ENCODE results near the gene SERPINA7. TPM values are rescaled to one million over a fixed set of nuclear protein-coding genes. Genes with fewer than 3 reads are reported as not detected.

Gene SERPINA7
- not detected in 2 replicates for total RNA-seq (2021; fragmentation: NEBNext Ultra II Directional; extraction: Animal tissue kit (Norgen Biotek cat#: 25700))
- not detected in 2 replicates for polyA plus RNA-seq (2011; rRNA removed)
- not detected for polyA plus RNA-seq (2011; cell fraction: cytosol; rRNA removed)
- not detected for polyA plus RNA-seq (2011; cell fraction: nucleus; rRNA removed)
- polyA plus RNA-seq (2012, experiment 1 of 2), result not detected in 4 replicates
- polyA plus RNA-seq (2012, experiment 2 of 2), result 0.10 TPM
- not detected for polyA plus RNA-seq (2013, experiment 1 of 2)
- not detected for polyA plus RNA-seq (2013, experiment 2 of 2)
- polyA minus RNA-seq (2011; rRNA and poly(A)+ RNA removed), result not detected in 2 replicates
- polyA minus RNA-seq (2011; cell fraction: cytosol; rRNA and poly(A)+ RNA removed), result not detected
- not detected for polyA minus RNA-seq (2011; cell fraction: nucleus; rRNA and poly(A)+ RNA removed)
- long read RNA-seq, experiment 1, result 0 reads
- long read RNA-seq, experiment 2, result 0 reads

DNA sequence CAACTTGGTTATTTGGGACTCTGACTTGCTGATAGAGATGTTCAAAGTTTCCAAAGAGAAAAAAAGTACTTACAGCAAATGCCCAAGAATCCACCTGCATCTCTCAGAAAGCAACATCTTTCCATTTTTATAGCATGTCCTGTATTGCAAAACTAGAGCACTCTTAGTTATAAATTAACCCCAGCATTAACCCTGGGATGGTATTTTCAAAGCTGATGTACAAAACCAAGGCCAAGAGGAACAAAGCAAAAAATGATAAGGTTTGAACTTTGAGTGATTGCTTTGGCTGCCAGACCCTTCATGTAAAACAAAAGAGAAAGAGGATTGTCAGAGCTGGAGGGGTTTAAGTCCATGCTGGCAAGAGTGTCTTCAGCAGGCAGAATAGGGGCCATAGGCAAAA lies at the start of gene SERPINA7:
Gene SERPINA7 (minus strand): TSS at position 103 of the 400 bp plus-strand sequence. CDS start 1,669 bp downstream, outside the sequence.
- Histone ChIP-seq H3K9me3 (ENCODE audit: insufficient read depth in 2 of 2, low read depth in 1 of 2, low read length in 1 of 2) (peaks cover 0 to 7% of the 10 kb centered on the region in 2 experiments; a peak in 1 of 4 replicates), H3K27me3 (replicated peaks in 1 of 4; ENCODE audit: control insufficient read depth in 3 of 4, extremely low read depth in 1 of 4, insufficient read depth in 3 of 4, low read length in 3 of 4) (no peaks in the 10 kb centered on the region), H3K18ac (ENCODE audit: extremely low read depth, low read length) (no peak within 1 kb of the TSS), H3K36me3 (ENCODE audit: control insufficient read depth in 2 of 4, insufficient read depth in 4 of 4, low read length in 3 of 4) (no peaks in the 10 kb centered on the region), H3K56ac (replicated peaks; ENCODE audit: insufficient read length, low read depth, low read length) (no peak within 1 kb of the TSS), H4K20me1 (replicated peaks in 1 of 2; ENCODE audit: control insufficient read depth in 1 of 2, insufficient read depth in 2 of 2, low read length in 2 of 2) (no peaks in the 10 kb centered on the region), H3K4me2 (ENCODE audit: insufficient read depth in 1 of 2, low read depth in 2 of 2, low read length in 2 of 2) (no peak within 1 kb of the TSS), H3K4me1 (replicated peaks in 1 of 4; ENCODE audit: control insufficient read depth in 3 of 4, insufficient read depth in 4 of 4, low read length in 3 of 4) (no peaks in the 10 kb centered on the region), H2BK5ac (ENCODE audit: low read depth, low read length) (no peak within 1 kb of the TSS), H3K4ac (replicated peaks; ENCODE audit: insufficient read length, low read depth, low read length) (no peak within 1 kb of the TSS), H4K8ac (ENCODE audit: extremely low read depth, insufficient read depth, low read length) (no peak within 1 kb of the TSS), H3K14ac (ENCODE audit: insufficient read length) (no peak within 1 kb of the TSS), H3K9ac (replicated peaks in 1 of 4; ENCODE audit: extremely low read depth in 1 of 4, low read depth in 3 of 4, low read length in 3 of 4) (no peak within 1 kb of the TSS), H2BK120ac (replicated peaks; ENCODE audit: low read depth, low read length) (no peak within 1 kb of the TSS), H3K4me3 (ENCODE audit: extremely low read depth in 1 of 4, insufficient read depth in 2 of 4, low read depth in 3 of 4, low read length in 4 of 4) (no peak within 1 kb of the TSS), H2BK15ac (ENCODE audit: low read length) (no peak within 1 kb of the TSS), H2AK5ac (ENCODE audit: low read depth, low read length) (no peak within 1 kb of the TSS), H4K5ac (ENCODE audit: insufficient read length, low read depth, low read length) (no peak within 1 kb of the TSS), H2BK20ac (ENCODE audit: low read length) (no peak within 1 kb of the TSS), H2BK12ac (ENCODE audit: low read depth, low read length) (no peak within 1 kb of the TSS), H3K79me1 (ENCODE audit: low read depth, low read length) (no peaks in the 10 kb centered on the region), H3K23ac (ENCODE audit: insufficient read length) (no peak within 1 kb of the TSS), H2AFZ (ENCODE audit: low read length) (no peak within 1 kb of the TSS), H3K79me2 (ENCODE audit: control insufficient read depth in 1 of 2, insufficient read depth in 2 of 2, low read length in 2 of 2) (no peaks in the 10 kb centered on the region), H3K23me2 (ENCODE audit: low read depth, low read length) (no peaks in the 10 kb centered on the region), H3K27ac (ENCODE audit: low read depth, low read length) (no peak within 1 kb of the TSS), H4K91ac (replicated peaks; ENCODE audit: insufficient read length, low read length) (no peak within 1 kb of the TSS)
- CTCF ChIA-PET (ENCODE audit: partially characterized antibody), result interaction anchor here (1.9 to 2.0 kb wide), 2 partner anchors 63 to 356 kb away, joined by 5 to 6 read pairs; no protein-coding TSS in a partner anchor
- no peak for DNase-seq (ENCODE audit: low read depth in 1 of 2, low spot score in 2 of 2)
- POLR2A ChIA-PET (ENCODE audit: partially characterized antibody), result no interaction called here
- no peak for FAIRE-seq
- TF ChIP-seq EP300 (IDR thresholded peaks at IDR 0.05; ENCODE audit: borderline replicate concordance in 1 of 2, low read depth in 2 of 2, low read length in 2 of 2), result no peak
- TF ChIP-seq POLR2A (IDR thresholded peaks at IDR 0.05; ENCODE audit: control extremely low read depth in 1 of 2, low read depth in 2 of 2, low read length in 2 of 2), result no peak
- TF ChIP-seq CBX8 (IDR thresholded peaks at IDR 0.05; ENCODE audit: borderline replicate concordance, low read depth, low read length), result no peak
- TF ChIP-seq BRCA1 (IDR thresholded peaks at IDR 0.05; ENCODE audit: low read depth, low read length), result no peak
- no peak for TF ChIP-seq POLR2AphosphoS5 (IDR thresholded peaks at IDR 0.05; ENCODE audit: low read depth, low read length)
- no peak for TF ChIP-seq ATF3 (IDR thresholded peaks at IDR 0.05; ENCODE audit: insufficient read depth, low read depth, low read length)
- TF ChIP-seq HDAC2 (IDR thresholded peaks at IDR 0.05; ENCODE audit: borderline replicate concordance in 1 of 2, low read depth in 2 of 2, low read length in 2 of 2), result no peak
- TF ChIP-seq SP1 (IDR thresholded peaks at IDR 0.05; ENCODE audit: low read depth, low read length), result no peak
- TF ChIP-seq KDM5A (IDR thresholded peaks at IDR 0.05; ENCODE audit: low read length), result no peak
